DMS153 treated with DMSO at 0.1 percent for 48 hours (cell line): ENCODE results near the gene OR52N4.
"Not testable (repeated sequence)": the region's sequence is repeated elsewhere in the genome, so short reads cannot be mapped to it uniquely, and the experiment has no call there.

Source experiments
- DNase-seq: peaks from one replicate; lab custom pipeline; 2025; ENCODE audit not compliant: unreplicated experiment; lab: John Stamatoyannopoulos, UW

OR52N4 gene

GRCh38 chr11:5753943-5754342 is at the start of gene OR52N4:
Gene OR52N4, plus strand, starts transcription at chr11:5754243. Its CDS starts 498 bp downstream, at chr11:5754741.
- no peak for DNase-seq

- no peak for DNase-seq
Measured at GRCh38 chr11:5705688-5706087, 48.4 kb upstream of the OR52N4 start.

- no peak for DNase-seq
Measured at GRCh38 chr11:5712507-5712906, 41.5 kb upstream of the OR52N4 start.

- DNase-seq: no peak
Measured at GRCh38 chr11:5713695-5714094, 40.3 kb upstream of the OR52N4 start.

- not testable (repeated sequence) for DNase-seq
Measured at GRCh38 chr11:5716518-5716917, 37.5 kb upstream of the OR52N4 start.

- no peak for DNase-seq
Measured at GRCh38 chr11:5719703-5720495, 34.1 kb upstream of the OR52N4 start.

GRCh38 chr11:5722622-5723021 is 31.4 kb upstream of the OR52N4 start:
- DNase-seq: no peak

- no peak for DNase-seq
Measured at GRCh38 chr11:5726351-5726750, 27.7 kb upstream of the OR52N4 start.

GRCh38 chr11:5727691-5728090 is 26.4 kb upstream of the OR52N4 start:
- no peak for DNase-seq

GRCh38 chr11:5736396-5736795 is 17.6 kb upstream of the OR52N4 start, which contains the start of gene OR56B1:
Gene OR56B1, plus strand, starts transcription at chr11:5736448. Its CDS starts 69 bp downstream, at chr11:5736517.
- no peak for DNase-seq

- DNase-seq: no peak
Measured at GRCh38 chr11:5737091-5737490, 17.0 kb upstream of the OR52N4 start.

GRCh38 chr11:5737670-5738392 is 16.2 kb upstream of the OR52N4 start:
- no peak for DNase-seq

GRCh38 chr11:5738431-5738830 is 15.6 kb upstream of the OR52N4 start:
- DNase-seq: no peak

GRCh38 chr11:5746614-5747013 is 7.4 kb upstream of the OR52N4 start:
- DNase-seq: no peak

GRCh38 chr11:5749836-5750235 is 4.2 kb upstream of the OR52N4 start:
- no peak for DNase-seq

- no peak for DNase-seq
Measured at GRCh38 chr11:5767056-5767455, 13.0 kb downstream of the OR52N4 start.

- DNase-seq: no peak
Measured at GRCh38 chr11:5783255-5783654, 29.2 kb downstream of the OR52N4 start, which contains the start of gene OR52N5. Gene OR52N5, minus strand, starts transcription at chr11:5783355. Its CDS starts 4,721 bp downstream, at chr11:5778634.

GRCh38 chr11:5791165-5791564 is 37.1 kb downstream of the OR52N4 start, which contains the start of gene OR52N1:
Gene OR52N1, minus strand, starts transcription at chr11:5791265. Its CDS starts 2,449 bp downstream, at chr11:5788816.
- DNase-seq: no peak

GRCh38 chr11:5796541-5796940 is 42.5 kb downstream of the OR52N4 start:
- no peak for DNase-seq

GRCh38 chr11:5803982-5804381 is 49.9 kb downstream of the OR52N4 start:
- no peak for DNase-seq
